CD8-positive, alpha-beta memory T cell (primary cell): ENCODE results near the gene THRB. TPM values are rescaled to one million over a fixed set of nuclear protein-coding genes. Genes with fewer than 3 reads are reported as not detected.

Experiments used
- CTCF ChIA-PET: fragments of 350-600 bp; sonication (Branson Sonifier 250); formaldehyde crosslinking; loops from one replicate; lab custom pipeline; 2021; ENCODE audit warnings: antibody characterized with exemption; lab: Charles Lee
- POLR2A ChIA-PET: fragments of 350-600 bp; sonication (Branson Sonifier 250); formaldehyde crosslinking; loops from one replicate; lab custom pipeline; 2021; ENCODE audit warnings: antibody characterized with exemption; lab: Charles Lee
- DNase-seq, 5 donors: peaks; one replicate each; pipeline versions ENCODE4 v3.0.0 to v3.0.0-alpha.2; 2020 to 2022; ENCODE audit warnings: mixed read lengths in 1 of 5
- H3K27ac ChIP-seq: one replicate; pipeline ENCODE4 v1.7.0; 2013; ENCODE audit warnings: low read depth, mild to moderate bottlenecking, low read length, moderate library complexity
- H3K27me3 ChIP-seq: 2 replicates; pipeline ENCODE4 v1.7.0; 2013; ENCODE audit warnings: low read length, mild to moderate bottlenecking; ENCODE audit not compliant: insufficient read depth, poor library complexity, severe bottlenecking
- H3K36me3 ChIP-seq: 2 replicates; pipeline ENCODE4 v1.7.0; 2013; ENCODE audit warnings: mild to moderate bottlenecking, low read length, moderate library complexity; ENCODE audit not compliant: insufficient read depth
- H3K4me1 ChIP-seq: 2 replicates; pipeline ENCODE4 v1.7.0; 2013; ENCODE audit warnings: mild to moderate bottlenecking, low read length, moderate library complexity; ENCODE audit not compliant: insufficient read depth
- H3K4me3 ChIP-seq: 2 replicates; pipeline ENCODE4 v1.7.0; 2013; ENCODE audit warnings: mild to moderate bottlenecking, low read length
- H3K9me3 ChIP-seq: 2 replicates; pipeline ENCODE4 v1.7.0; 2013; ENCODE audit warnings: mild to moderate bottlenecking, low read length
- H3K27ac Mint-ChIP-seq, 8 donors: one replicate each; pipeline ENCODE4 v1.8.0; 2020 to 2021; ENCODE audit warnings: mixed read lengths in 8 of 8, mild to moderate bottlenecking in 6 of 8, inconsistent platforms in 3 of 8, moderate library complexity in 3 of 8
- H3K27me3 Mint-ChIP-seq, 2 donors: one replicate each; pipeline ENCODE4 v1.8.0; 2020 to 2021; ENCODE audit warnings: mixed read lengths in 2 of 2, mild to moderate bottlenecking in 1 of 2, moderate library complexity in 1 of 2
- H3K36me3 Mint-ChIP-seq, 3 donors: one replicate each; pipeline ENCODE4 v1.8.0; 2020 to 2021; ENCODE audit warnings: mixed read lengths in 3 of 3, inconsistent platforms in 1 of 3, mild to moderate bottlenecking in 1 of 3
- H3K4me1 Mint-ChIP-seq, 3 donors: one replicate each; pipeline ENCODE4 v1.8.0; 2020 to 2021; ENCODE audit warnings: mixed read lengths in 3 of 3, inconsistent platforms in 1 of 3, mild to moderate bottlenecking in 1 of 3
- H3K4me3 Mint-ChIP-seq, 7 donors: one replicate each; pipeline ENCODE4 v1.8.0; 2020 to 2021; ENCODE audit warnings: mixed read lengths in 7 of 7, mild to moderate bottlenecking in 6 of 7, moderate library complexity in 4 of 7, inconsistent platforms in 2 of 7
- H3K9me3 Mint-ChIP-seq, 5 donors: one replicate each; pipeline ENCODE4 v1.8.0; 2020 to 2022; ENCODE audit warnings: mixed read lengths in 5 of 5, mild to moderate bottlenecking in 3 of 5, moderate library complexity in 2 of 5, inconsistent platforms in 1 of 5
- polyA plus RNA-seq: library from polyadenylated mRNA; unstranded; fragments of 300-500 nt; fragmentation: Illumina TruSeq; gene quantifications from one replicate; pipeline ENCODE4 v1.2.3, GENCODE V29; 2021
- total RNA-seq, 2 experiments: library from RNA; stranded (reverse); gene quantifications; one replicate each; pipeline ENCODE4 v1.2.3, GENCODE V29; 2021

THRB gene
- total and polyA plus RNA-seq, 3 experiments from 2014 or later = not detected

DNA sequence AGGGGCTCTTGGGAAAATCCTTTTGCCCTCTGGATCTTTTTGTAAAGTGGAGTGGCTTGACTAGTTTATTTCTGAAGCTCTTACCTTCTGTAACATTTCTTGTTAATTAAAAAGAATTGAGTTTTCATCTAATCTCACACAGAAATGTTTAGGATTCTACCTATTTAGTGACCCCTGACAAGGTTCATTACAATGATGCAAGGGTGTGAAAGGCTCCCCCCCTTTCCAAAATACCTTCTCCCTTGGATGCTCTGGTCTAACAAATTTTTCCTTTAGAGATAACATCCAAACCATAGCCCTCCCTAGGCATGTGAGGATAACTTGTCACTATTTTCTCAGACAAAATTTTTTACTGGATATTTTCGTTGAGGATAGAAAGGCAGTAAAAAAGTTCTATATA is 223.9 kb downstream of the THRB start:
- H3K4me1 ChIP-seq = no peaks in the 10 kb centered on the region
- Mint-ChIP-seq H3K27me3 (no peaks in the 10 kb centered on the region), H3K4me3 (no peak overlapping the region), H3K36me3 (no peaks in the 10 kb centered on the region), H3K9me3 (no peaks in the 10 kb centered on the region), H3K27ac (no peak overlapping the region), H3K4me1 (no peaks in the 10 kb centered on the region)
- no peak overlapping the region for H3K27ac ChIP-seq
- ChIA-PET POLR2A (no interaction called here), CTCF (no interaction called here)
- H3K9me3 ChIP-seq = no peaks in the 10 kb centered on the region
- no peak for DNase-seq
- no peak overlapping the region for H3K4me3 ChIP-seq
- H3K27me3 ChIP-seq = no peaks in the 10 kb centered on the region
- no peaks in the 10 kb centered on the region for H3K36me3 ChIP-seq

- Mint-ChIP-seq H3K27ac (no peak overlapping the region), H3K36me3 (no peaks in the 10 kb centered on the region), H3K4me3 (no peak overlapping the region), H3K9me3 (no peaks in the 10 kb centered on the region), H3K4me1 (no peaks in the 10 kb centered on the region), H3K27me3 (no peaks in the 10 kb centered on the region)
- Histone ChIP-seq H3K4me3 (no peak overlapping the region), H3K27ac (no peak overlapping the region), H3K27me3 (no peaks in the 10 kb centered on the region), H3K4me1 (no peaks in the 10 kb centered on the region), H3K36me3 (no peaks in the 10 kb centered on the region), H3K9me3 (no peaks in the 10 kb centered on the region)
- ChIA-PET POLR2A (no interaction called here), CTCF (no interaction called here)
- DNase-seq = no peak
Measured at GRCh38 chr3:24270204-24270691, 224.4 kb downstream of the THRB start.

GRCh38 chr3:24264748-24265158 is 229.9 kb downstream of the THRB start:
- Mint-ChIP-seq H3K36me3 (no peaks in the 10 kb centered on the region), H3K4me3 (no peak overlapping the region), H3K27me3 (no peaks in the 10 kb centered on the region), H3K27ac (no peak overlapping the region), H3K4me1 (no peaks in the 10 kb centered on the region), H3K9me3 (peaks cover 0 to 2% (median 0%) of the 10 kb centered on the region in 5 donors)
- Histone ChIP-seq H3K36me3 (no peaks in the 10 kb centered on the region), H3K27me3 (no peaks in the 10 kb centered on the region), H3K9me3 (no peaks in the 10 kb centered on the region), H3K4me1 (no peaks in the 10 kb centered on the region), H3K4me3 (no peak overlapping the region), H3K27ac (no peak overlapping the region)
- CTCF ChIA-PET = no interaction called here
- POLR2A ChIA-PET = no interaction called here
- DNase-seq = no peak

DNA sequence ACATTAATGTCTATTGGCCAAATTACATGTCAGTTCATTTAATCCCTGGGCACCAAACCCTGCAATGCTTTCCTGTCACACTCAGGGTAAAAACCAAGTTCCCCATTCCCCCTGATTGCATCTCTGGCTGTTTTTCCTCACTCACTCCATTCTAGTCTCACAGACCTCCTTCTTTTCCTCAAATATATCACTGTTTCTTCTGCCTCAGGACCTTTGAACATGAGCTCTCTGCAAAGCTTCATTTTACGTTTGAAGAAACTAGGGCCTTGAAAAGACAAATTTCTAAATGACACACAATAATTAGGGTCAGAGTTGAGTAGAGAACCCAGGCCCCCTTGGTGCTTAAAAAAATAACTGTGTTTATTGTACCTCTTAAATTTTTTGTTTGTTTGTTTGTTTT is 230.6 kb downstream of the THRB start:
- Mint-ChIP-seq H3K27me3 (no peaks in the 10 kb centered on the region), H3K4me1 (no peaks in the 10 kb centered on the region), H3K36me3 (no peaks in the 10 kb centered on the region), H3K9me3 (peaks cover 0 to 2% (median 0%) of the 10 kb centered on the region in 5 donors), H3K27ac (no peak overlapping the region), H3K4me3 (no peak overlapping the region)
- ChIA-PET CTCF (no interaction called here), POLR2A (no interaction called here)
- Histone ChIP-seq H3K27me3 (no peaks in the 10 kb centered on the region), H3K36me3 (no peaks in the 10 kb centered on the region), H3K4me1 (no peaks in the 10 kb centered on the region), H3K9me3 (no peaks in the 10 kb centered on the region), H3K4me3 (no peak overlapping the region), H3K27ac (no peak overlapping the region)
- DNase-seq = no peak

DNA sequence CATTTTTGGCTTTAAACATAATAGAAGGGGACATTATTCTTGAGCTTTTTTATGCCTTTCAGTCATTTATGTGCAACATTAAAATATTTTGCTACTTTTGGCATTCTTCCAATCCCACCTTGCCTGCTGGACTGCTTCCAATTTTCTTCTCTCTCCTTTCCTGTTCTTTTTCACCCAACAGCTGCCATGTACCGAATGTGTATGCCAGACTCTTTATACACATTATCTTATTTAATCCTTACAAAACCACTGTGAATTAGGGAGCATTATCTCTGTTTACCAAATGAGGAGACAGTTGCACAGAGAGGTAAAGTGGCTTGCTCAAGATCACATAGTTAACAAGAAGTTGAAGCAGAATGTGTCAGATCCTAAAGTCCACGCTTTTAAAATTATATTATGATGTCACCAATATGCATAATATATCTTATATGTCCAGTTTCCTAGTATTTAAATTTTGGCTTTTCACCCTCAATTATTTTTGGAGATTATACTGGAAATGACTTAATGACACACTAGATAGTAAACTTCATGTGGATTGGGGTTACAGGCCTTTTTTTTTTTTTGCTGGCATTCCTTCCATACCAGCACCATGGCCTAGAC is 231.5 kb downstream of the THRB start:
- Mint-ChIP-seq H3K36me3 (no peaks in the 10 kb centered on the region), H3K4me3 (no peak overlapping the region), H3K27ac (no peak overlapping the region), H3K27me3 (no peaks in the 10 kb centered on the region), H3K4me1 (no peaks in the 10 kb centered on the region), H3K9me3 (peaks cover 0 to 2% (median 0%) of the 10 kb centered on the region in 5 donors)
- Histone ChIP-seq H3K4me1 (no peaks in the 10 kb centered on the region), H3K36me3 (no peaks in the 10 kb centered on the region), H3K27me3 (no peaks in the 10 kb centered on the region), H3K9me3 (no peaks in the 10 kb centered on the region), H3K4me3 (no peak overlapping the region), H3K27ac (no peak overlapping the region)
- ChIA-PET POLR2A (no interaction called here), CTCF (no interaction called here)
- no peak for DNase-seq

DNA sequence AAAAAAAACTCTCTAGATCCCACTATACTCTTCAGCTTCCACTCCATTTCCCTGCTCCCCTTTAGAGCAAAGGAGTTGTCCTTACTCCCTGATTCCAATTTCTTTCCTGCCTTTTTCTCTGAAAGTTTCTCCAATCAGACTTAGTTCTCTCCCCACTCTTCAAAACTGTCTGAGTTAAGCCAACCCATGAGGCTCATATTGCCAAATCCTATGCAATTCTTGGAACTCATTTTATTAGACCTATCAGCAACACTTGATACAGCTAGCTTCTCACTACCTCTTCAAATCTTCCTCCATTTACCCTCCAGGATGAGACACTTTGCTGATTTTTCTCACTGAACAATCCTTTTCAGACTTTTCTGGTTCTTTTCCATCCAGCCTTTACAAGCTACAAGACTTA is 233.1 kb downstream of the THRB start:
- Mint-ChIP-seq H3K27ac (no peak overlapping the region), H3K4me1 (no peaks in the 10 kb centered on the region)

GRCh38 chr3:24259901-24260512 is 234.6 kb downstream of the THRB start:
- H3K4me1 Mint-ChIP-seq = no peaks in the 10 kb centered on the region
- Histone ChIP-seq H3K36me3 (no peaks in the 10 kb centered on the region), H3K4me1 (no peaks in the 10 kb centered on the region), H3K27ac (no peak overlapping the region), H3K9me3 (no peaks in the 10 kb centered on the region), H3K27me3 (no peaks in the 10 kb centered on the region), H3K4me3 (no peak overlapping the region)
- DNase-seq = no peak
- ChIA-PET POLR2A (no interaction called here), CTCF (no interaction called here)
- no peaks in the 10 kb centered on the region for H3K36me3 Mint-ChIP-seq
- H3K4me3 Mint-ChIP-seq = no peak overlapping the region
- peaks cover 0 to 3% of the 10 kb centered on the region in 2 donors for H3K27me3 Mint-ChIP-seq
- H3K27ac Mint-ChIP-seq = no peak overlapping the region
- peaks cover 0 to 2% (median 0%) of the 10 kb centered on the region in 5 donors for H3K9me3 Mint-ChIP-seq

More for the DNA sequence above, 233.1 kb downstream of the THRB start:
- Mint-ChIP-seq H3K9me3 (peaks cover 0 to 2% (median 0%) of the 10 kb centered on the region in 5 donors), H3K4me3 (no peak overlapping the region), H3K27me3 (peaks cover 0 to 3% of the 10 kb centered on the region in 2 donors), H3K36me3 (no peaks in the 10 kb centered on the region)
- DNase-seq = no peak
- no peak overlapping the region for H3K4me3 ChIP-seq
- H3K27me3 ChIP-seq = no peaks in the 10 kb centered on the region
- no peaks in the 10 kb centered on the region for H3K9me3 ChIP-seq
- H3K27ac ChIP-seq = no peak overlapping the region
- POLR2A ChIA-PET = no interaction called here
- H3K36me3 ChIP-seq = no peaks in the 10 kb centered on the region
- H3K4me1 ChIP-seq = no peaks in the 10 kb centered on the region
- CTCF ChIA-PET = no interaction called here

DNA sequence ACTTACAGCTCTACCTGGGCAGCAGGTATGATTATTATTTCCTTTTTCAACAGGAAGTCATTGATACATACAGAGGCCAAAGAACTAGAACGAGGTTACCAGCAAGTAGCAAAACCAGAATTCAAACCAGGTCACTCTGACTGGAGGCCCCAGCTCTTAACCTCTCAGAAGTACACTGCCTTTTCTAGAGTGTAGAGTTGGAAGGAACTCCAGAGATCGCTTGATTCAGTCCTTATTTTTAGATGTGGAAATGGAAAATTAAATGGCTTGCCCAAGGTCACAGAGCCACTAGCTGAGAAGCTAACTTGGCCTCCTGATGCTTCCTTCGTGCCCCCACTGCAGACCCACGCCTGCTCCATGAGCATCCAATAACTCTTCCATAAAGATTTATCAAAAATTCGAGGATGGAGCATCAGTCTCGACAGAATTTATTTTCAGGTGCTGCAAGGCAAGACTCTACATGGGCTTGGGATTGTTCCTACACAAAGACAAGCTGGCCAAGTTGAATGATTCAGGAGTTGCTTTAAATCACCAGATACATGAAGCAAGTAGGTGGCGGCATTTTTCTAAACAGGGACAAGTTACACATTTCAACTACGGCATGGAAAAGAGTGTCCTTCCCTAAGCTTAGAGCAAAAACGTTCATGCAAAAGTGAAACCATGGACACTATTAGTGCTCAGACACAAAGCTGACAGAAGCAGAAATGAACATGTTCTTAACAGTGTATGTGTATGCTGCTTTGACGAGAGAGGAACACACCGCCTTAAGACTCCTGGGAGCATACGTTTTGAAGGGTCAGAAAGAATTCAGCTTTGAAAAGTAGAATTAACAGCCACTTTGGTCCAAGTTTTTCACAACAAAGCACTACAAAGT is 235.7 kb downstream of the THRB start:
- Mint-ChIP-seq H3K4me1 (no peaks in the 10 kb centered on the region), H3K4me3 (no peak overlapping the region), H3K27me3 (peaks cover 0 to 3% of the 10 kb centered on the region in 2 donors), H3K27ac (no peak overlapping the region), H3K36me3 (no peaks in the 10 kb centered on the region), H3K9me3 (peaks cover 0 to under 1% (median 0%) of the 10 kb centered on the region in 5 donors)
- Histone ChIP-seq H3K27ac (no peak overlapping the region), H3K4me1 (no peaks in the 10 kb centered on the region), H3K36me3 (no peaks in the 10 kb centered on the region), H3K4me3 (no peak overlapping the region), H3K9me3 (no peaks in the 10 kb centered on the region), H3K27me3 (no peaks in the 10 kb centered on the region)
- ChIA-PET POLR2A (no interaction called here), CTCF (no interaction called here)
- DNase-seq = no peak
